HG02970 (cell line): Measurements from ENCODE around the gene RNF145.
"Not testable (repeated sequence)": the region's sequence is repeated elsewhere in the genome, so short reads cannot be mapped to it uniquely, and the experiment has no call there.

Source experiments
- ATAC-seq: cut with Tn5 transposase; IDR thresholded peaks from one replicate; pipeline ENCODE4 v1.9.1; 2021; ENCODE audit warnings: mild to moderate bottlenecking, moderate library complexity, moderate number of reproducible peaks; ENCODE audit not compliant: unreplicated experiment, low FRiP score

RNF145 gene

GRCh38 chr5:159123189-159123588, 86.2 kb downstream of the RNF145 start:
- ATAC-seq = no peak

GRCh38 chr5:159121061-159121460, 88.3 kb downstream of the RNF145 start:
- ATAC-seq = no peak

DNA sequence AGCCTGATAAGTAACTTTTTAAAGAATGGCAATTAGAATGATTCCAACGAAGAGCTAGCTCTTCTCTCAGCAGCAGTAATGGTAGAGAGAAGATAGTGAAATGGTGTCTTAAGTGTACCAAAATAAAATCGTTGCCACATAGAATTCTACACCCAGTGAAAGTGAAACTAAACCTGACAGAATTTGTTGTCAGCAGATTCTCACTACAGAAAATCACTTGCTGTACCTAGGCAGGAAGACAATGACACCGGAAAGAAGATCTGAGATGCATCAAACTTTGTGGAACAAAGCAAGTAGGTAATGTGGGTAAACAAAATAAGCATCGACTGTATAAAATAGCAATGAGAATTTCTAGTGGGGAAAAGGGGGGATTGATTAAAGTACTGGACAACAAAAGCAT, 88.9 kb downstream of the RNF145 start:
- ATAC-seq = no peak

DNA sequence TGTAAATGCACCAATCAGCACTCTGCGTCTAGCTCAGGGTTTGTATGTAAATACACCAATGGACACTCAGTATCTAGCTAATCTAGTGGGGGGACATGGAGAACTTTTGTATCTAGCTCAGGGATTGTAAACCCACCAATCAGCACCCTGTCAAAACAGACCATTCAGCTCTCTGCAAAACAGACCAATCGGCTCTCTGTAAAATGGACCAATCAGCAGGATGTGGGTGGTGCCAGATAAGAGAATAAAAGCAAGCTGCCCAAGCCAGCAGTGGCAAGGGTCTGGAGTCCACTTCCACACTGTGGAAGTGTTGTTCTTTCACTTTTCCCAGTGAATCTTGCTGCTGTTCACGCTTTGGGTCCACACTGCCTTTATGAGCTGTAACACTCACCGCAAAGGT, 89.5 kb downstream of the RNF145 start:
- ATAC-seq = not testable (repeated sequence)

DNA sequence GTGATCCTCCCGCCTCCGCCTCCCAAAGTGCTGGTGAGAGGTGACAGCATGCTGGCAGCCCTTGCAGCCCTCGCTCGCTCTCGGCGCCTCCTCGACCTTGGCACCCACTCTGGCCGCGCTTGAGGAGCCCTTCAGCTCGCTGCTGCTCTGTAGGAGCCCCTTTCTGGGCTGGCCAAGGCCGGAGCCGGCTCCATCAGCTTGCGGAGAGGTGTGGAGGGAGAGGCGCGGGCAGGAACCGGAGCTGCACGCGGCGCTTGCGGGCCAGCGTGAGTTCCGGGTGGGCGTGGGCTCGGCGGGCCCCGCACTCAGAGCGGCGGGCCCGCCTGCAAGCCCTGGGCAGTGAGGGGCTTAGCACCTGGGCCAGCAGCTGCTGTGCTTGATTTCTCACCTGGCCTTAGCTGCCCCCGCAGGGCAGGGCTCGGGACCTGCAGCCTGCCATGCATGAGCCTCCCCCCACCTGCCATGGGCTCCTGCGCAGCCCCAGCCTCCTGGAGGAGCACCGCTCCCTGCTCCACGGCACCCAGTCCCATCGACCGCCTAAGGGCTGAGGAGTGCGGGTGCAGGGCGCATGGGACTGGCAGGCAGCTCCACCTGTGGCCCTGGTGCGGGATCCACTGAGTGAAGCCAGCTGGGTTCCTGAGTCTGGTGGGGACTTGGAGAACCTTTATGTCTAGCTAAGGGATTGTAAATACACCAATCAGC, 90.2 kb downstream of the RNF145 start:
- not testable (repeated sequence) for ATAC-seq

- ATAC-seq = no peak
Observed at GRCh38 chr5:159113405-159113804, 95.9 kb downstream of the RNF145 start.

DNA sequence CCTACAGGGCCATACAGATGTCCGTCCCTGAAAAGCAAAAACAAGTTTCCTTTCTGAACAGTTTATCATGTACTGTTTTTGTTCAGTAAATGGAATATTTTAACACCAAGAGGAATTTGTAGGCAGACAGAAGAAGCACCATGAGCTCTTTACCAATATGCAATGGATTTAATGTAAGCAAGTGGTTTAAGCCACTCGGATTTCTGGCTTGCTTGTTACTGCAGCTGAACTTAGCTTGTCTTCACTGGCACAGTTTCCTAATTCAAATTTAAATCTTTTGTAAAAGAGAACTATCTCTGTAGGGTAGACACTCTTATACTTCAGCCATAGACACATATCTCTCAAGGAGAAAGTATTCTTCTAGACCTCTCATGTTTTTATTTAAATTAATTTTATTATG, 96.9 kb downstream of the RNF145 start:
- no peak for ATAC-seq
